ENCODE results near the gene UPK2.

The UPK2 gene

DNA sequence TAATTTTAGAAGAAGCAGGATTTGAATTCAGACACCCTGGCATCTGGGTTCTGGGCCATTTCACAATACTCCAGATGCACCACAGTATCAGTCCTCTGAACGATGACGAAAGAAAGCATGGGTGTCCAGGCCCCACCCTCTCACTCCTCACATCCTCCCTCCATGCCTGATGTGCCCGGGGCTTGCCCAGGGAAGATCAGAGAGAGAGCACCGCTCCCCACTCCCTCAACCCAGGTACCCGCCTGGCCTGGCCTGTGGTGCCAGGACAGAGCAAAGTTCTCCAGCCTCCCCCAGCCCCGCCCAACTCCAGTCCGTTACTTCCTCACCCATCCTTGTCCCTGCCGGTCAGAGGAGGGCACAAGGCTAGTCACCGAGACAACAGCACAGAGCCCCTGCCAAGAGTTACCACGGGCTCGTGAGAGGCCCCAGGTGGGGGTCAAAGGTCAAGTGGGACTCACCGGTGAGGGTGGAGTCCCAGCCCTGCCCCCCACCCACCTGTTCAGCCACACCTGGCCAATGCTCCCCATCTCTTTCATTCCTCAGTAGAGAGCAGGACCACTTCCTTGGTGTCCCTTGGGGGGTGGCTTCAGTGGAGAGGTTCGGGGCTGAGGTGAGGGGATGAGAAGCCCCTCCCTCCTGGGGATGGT is 38.5 kb upstream of the UPK2 start:
- DNase-seq (ENCODE audit: low read depth in 2 of 2), result no peak

- no peak for DNase-seq (ENCODE audit: low read depth in 2 of 2)
Observed at GRCh38 chr11:118918128-118918685, 37.9 kb upstream of the UPK2 start.

DNA sequence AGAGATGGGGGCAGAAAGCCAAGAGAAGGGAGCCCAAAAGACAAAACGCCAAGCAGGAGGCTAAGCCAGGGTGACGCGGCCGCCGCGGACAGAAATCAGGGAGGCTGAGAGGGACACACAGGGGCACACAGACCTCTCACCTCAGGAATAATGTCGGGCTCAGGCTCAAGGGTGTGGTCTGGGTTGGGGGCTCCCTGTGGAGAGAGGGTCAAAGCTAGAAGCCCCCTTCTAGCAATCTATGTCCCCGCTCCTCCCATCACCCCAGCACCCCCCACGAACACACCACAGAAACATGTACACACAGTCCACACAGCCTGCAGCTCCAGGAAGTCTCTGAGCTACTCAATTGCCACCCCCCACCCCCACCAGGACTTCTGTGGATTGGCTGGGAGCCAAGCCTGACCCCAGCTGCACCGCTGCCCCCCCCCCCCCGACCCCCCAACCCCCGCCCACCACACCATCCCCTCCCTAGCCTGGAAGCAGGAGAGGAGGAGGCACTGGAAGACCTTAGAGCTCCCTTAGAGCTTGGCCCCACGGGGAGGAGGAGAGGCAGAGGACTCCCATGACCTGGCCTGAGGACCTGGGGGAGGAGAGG is 37.3 kb upstream of the UPK2 start:
- DNase-seq (ENCODE audit: low read depth in 2 of 2), result no peak

DNA sequence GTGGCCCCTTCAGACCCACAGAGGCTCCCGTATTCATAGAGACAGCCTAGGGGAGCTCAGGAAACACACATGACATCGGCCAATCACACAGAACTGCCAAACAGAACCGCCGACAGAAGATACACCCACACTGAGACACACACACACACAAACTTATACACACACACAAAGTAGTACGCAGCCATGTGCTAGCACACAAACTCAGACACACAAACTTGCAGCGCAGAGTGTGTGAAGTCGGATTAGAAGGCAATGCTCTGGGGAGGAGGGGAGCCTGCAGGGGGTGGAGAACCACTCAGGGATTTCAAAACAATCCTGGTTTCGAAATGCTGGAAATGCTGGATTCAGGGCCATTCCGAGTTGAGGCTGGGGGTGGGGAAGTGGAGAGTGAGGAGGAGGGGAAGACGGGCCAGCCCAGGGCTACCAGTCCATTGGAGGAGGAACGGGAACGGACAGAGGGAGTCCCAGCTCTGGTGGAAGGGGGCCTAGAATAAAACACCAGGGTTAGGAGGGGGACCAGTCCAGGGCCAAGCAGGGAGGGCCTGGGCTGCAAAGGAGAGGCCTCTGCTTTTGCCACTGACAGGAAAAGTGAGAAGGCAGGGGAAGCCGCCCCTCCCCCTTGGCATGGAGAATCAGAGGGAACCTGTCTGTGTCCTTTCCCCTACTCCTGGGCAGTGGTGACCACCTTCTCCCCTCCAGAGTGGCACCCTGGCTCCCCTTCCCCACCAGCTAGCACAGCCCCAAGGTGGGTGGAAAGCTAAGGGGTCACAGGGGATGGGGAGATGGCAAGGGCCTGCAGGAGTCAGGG is 34.8 kb upstream of the UPK2 start:
- no peak for DNase-seq (ENCODE audit: low read depth in 2 of 2)

DNA sequence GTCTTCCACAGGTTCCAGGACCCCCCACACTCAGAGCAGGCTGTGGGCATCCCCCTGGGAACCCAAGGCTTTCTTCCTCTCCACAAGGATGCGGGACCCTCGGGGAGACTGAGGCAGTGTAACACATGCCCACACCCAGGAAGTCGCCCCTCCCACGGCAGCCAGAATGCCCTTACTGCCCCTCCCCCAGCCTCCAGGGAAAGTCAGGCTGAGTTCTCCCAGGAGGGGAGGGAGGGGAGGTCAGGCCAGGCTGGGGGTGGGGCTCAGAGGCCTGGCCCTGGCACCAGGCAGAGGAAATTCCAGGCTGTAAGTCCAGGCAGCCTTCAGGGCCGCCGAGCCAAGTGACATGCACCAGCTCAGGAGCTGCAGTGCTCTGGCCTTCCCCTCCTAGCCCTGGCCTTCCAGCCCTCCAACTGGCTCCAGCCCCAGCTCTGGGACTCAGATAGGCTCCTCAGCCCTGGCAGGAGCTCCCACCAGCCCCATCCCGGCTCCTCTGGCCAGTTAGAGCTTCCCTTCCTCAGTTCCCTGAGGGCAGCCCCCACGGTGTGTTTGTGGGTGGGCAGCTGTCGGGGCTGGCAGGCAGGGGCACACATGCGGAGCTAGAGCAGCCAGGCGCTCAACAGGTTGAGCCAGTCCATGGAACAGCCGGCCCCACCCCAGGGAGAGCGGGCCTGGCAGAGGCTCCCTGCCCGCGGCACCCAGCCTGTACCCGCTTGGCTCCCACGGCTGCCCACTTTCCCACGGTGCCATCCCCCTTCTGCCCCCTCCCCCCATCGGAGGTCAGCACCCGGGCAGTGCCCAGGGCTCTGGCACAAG is 34.0 kb upstream of the UPK2 start:
- DNase-seq (ENCODE audit: low read depth in 2 of 2), result no peak

GRCh38 chr11:118922745-118923627 is 33.1 kb upstream of the UPK2 start:
- no peak for DNase-seq (ENCODE audit: low read depth in 2 of 2)

GRCh38 chr11:118923721-118924587 is 32.1 kb upstream of the UPK2 start:
- no peak for DNase-seq (ENCODE audit: low read depth in 2 of 2)

- DNase-seq (ENCODE audit: low read depth in 2 of 2), result no peak
Observed at GRCh38 chr11:118924591-118925585, 31.2 kb upstream of the UPK2 start.

DNA sequence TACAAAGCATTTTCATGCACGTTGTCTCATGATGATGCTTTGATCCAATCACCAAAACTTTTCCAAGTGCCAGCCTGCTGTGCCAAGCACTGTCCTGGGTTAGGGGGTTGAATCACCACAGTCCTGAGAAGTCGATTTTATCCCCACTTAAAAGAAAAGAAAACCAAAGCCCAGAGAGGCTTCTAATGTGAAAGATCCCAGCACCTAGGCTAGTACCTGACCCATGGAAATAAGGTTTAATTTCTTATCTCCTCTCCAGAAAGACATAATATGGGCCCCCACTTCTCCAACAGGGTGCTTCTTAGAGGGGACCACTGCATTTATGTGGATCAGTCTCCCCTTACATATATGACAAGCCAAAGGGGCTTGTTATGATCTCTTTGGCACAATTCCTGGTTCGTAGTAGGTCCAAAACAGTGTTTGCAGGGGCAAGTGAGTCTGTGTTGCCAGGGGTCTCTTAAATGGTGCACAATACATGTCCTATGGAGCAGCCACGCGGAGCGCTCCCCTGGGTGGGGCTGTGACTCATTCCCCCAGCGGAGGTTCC is 28.5 kb upstream of the UPK2 start:
- no peak for DNase-seq (ENCODE audit: low read depth in 2 of 2)

GRCh38 chr11:118928101-118928869 is 27.8 kb upstream of the UPK2 start:
- DNase-seq (ENCODE audit: low read depth in 2 of 2), result peak; percentile 81 to 86

DNA sequence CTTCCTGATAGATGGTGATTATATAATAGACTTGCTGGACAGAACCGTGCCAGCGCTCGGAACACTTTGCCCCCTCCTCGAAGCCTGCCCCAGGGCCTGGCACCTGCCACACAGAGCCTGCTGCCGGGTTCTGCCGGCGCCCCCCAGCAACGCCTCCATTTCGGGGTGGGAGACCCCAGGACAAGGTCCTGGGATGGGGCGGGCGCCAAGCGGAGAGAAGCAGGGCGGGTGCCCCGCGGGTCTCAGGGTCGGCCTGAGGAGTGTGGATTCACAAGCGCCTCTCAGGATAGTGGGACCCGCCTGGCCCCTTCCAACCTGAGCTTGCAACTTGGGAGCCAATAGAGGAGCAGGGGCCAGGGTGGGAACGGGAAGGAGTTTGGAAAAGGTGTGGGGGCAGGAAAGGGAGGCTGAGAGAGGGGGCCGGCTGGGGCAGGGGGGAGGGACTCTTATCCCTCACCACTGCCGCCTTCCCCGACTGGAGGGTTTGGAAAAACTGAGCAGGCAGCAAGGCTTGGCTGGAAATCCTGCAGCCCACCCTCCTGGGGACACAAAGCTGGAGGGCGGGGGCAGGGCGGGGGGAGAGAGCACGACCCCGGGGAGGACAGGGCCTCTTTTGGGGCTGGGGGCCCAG is 27.1 kb upstream of the UPK2 start:
- no peak for DNase-seq (ENCODE audit: low read depth in 2 of 2)

GRCh38 chr11:118929501-118930093 is 26.5 kb upstream of the UPK2 start:
- DNase-seq (ENCODE audit: low read depth in 2 of 2), result peak in 1 of 2 donors; percentile 61

- peak in 1 of 2 donors; percentile 87 for DNase-seq (ENCODE audit: low read depth in 2 of 2)
Observed at GRCh38 chr11:118930094-118930712, 25.9 kb upstream of the UPK2 start.

GRCh38 chr11:118931571-118931970 is 24.5 kb upstream of the UPK2 start:
- no peak for DNase-seq (ENCODE audit: low read depth in 2 of 2)

DNA sequence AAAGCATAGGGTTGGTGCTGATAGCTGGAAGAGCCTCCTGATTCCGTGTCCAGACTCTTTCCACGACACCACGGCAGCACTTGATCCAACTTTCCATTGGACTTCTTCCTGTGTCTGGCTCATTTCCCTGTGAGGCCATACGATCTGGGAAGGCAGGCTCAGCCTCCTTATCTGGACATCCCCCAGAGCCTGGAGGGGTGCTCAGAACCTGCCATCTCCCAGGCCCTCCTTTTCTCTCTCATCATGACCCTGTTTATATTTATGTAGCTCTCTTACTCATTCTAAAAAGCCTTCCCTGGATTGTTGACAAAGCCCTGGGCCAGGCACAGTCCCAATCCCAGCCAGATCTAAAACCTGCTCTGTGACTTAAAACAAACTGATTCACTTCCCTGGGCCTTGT is 22.6 kb upstream of the UPK2 start:
- DNase-seq (ENCODE audit: low read depth in 2 of 2), result no peak

DNA sequence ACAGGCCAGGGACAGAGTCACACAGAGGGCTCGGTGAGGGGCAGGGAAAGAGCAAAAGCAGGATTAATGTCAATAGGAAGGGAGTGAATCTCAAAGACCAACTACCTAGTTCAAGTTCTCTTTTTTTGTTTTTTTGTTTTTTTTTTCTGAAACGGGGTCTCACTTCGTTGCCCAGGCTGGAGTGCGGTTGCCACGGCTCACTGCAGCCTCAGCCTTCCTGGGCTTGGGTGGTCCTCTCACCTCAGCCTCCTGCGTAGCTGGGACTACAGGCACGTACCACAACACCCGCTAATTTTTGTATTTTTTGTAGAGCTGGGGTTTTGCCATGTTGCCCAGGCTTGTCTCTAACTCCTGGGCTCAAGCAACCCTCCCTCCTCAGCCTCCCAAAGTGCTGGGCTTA is 20.7 kb upstream of the UPK2 start:
- no peak for DNase-seq (ENCODE audit: low read depth in 2 of 2)
